Endothelial cell of umbilical vein (primary cell): ENCODE results near the gene CENPL. TPM values are rescaled to one million over a fixed set of nuclear protein-coding genes. Genes with fewer than 3 reads are reported as not detected.

ENCODE experiments used
- BruUV-seq: library from RNA; stranded (reverse); fragments of 400-500 nt; replicated peaks from 2 replicates; lab custom pipeline; 2021; lab: Mats Ljungman, UMichigan
- CTCF ChIA-PET: fragments of 300-600, 350-600 bp; sonication (Branson Sonifier 250); formaldehyde crosslinking; loops from one replicate; lab custom pipeline; 2021; ENCODE audit warnings: antibody characterized with exemption, inconsistent platforms; lab: Charles Lee
- POLR2A ChIA-PET: fragments of 300-600, 350-600 bp; sonication (Branson Sonifier 250); formaldehyde crosslinking; loops from one replicate; lab custom pipeline; 2021; ENCODE audit warnings: antibody characterized with exemption, inconsistent platforms; lab: Charles Lee
- DNase-seq: peaks from one replicate; pipeline ENCODE4 v3.0.0-alpha.2; 2011; ENCODE audit warnings: low read depth, low spot score
- FAIRE-seq: peaks from 2 replicates; lab custom pipeline; 2011; peaks lifted over from hg19 to GRCh38; lab: Jason Lieb, UNC
- H2AFZ ChIP-seq: 2 replicates; pipeline ENCODE4 v1.6.0; 2012; ENCODE audit warnings: low read depth, low read length, control low read depth, inconsistent platforms
- H3K27ac ChIP-seq: 2 replicates; pipeline ENCODE4 v1.5.1; 2011; ENCODE audit warnings: low read depth, mild to moderate bottlenecking, control low read depth, low read length, moderate library complexity; ENCODE audit not compliant: insufficient read depth
- H3K27me3 ChIP-seq, 2 experiments: 2 replicates each; pipeline versions ENCODE4 v1.6.0 to v1.6.1; 2011; ENCODE audit warnings: low read length in 2 of 2, mixed read lengths in 1 of 2; ENCODE audit not compliant: control insufficient read depth in 2 of 2, insufficient read depth in 2 of 2
- H3K36me3 ChIP-seq, 2 experiments: 2 replicates in 1 of 2; 3 replicates in 1 of 2; pipeline ENCODE4 v1.5.1; 2011; ENCODE audit warnings: low read length in 2 of 2, mild to moderate bottlenecking in 1 of 2, moderate library complexity in 1 of 2; ENCODE audit not compliant: control insufficient read depth in 2 of 2, insufficient read depth in 2 of 2; ENCODE audit errors: extremely low read depth in 1 of 2
- H3K4me1 ChIP-seq: 3 replicates; pipeline ENCODE4 v1.5.1; 2011; ENCODE audit warnings: mild to moderate bottlenecking, low read length; ENCODE audit not compliant: control insufficient read depth, insufficient read depth; ENCODE audit errors: extremely low read depth
- H3K4me2 ChIP-seq: 2 replicates; pipeline ENCODE4 v1.6.1; 2011; ENCODE audit warnings: low read length, control low read depth, mixed read lengths; ENCODE audit not compliant: insufficient read depth
- H3K4me3 ChIP-seq, 3 experiments: fragments of 200-600 bp in 1 of 3; sonication (generic), shearing (Covaris generic) in 1 of 3; replicated peaks in 1 of 3; 2 replicates each; pipeline ENCODE4 v1.5.1; 2011 to 2016; ENCODE audit warnings: control low read depth in 3 of 3, low read length in 3 of 3, mild to moderate bottlenecking in 2 of 3, inconsistent platforms in 1 of 3, low read depth in 1 of 3, moderate library complexity in 1 of 3; ENCODE audit not compliant: insufficient read depth in 1 of 3
- H3K79me2 ChIP-seq: 2 replicates; pipeline ENCODE4 v1.6.0; 2012; ENCODE audit warnings: low read length, inconsistent platforms; ENCODE audit not compliant: control insufficient read depth, insufficient read depth
- H3K9ac ChIP-seq: replicated peaks from 2 replicates; pipeline ENCODE3; 2011; ENCODE audit warnings: low read length, control low read depth; ENCODE audit not compliant: insufficient read depth; ENCODE audit errors: extremely low read depth
- H3K9me1 ChIP-seq: replicated peaks from 3 replicates; pipeline ENCODE4 v1.6.0; 2011; ENCODE audit warnings: mild to moderate bottlenecking, low read length; ENCODE audit not compliant: control insufficient read depth, insufficient read depth; ENCODE audit errors: extremely low read depth
- H3K9me3 ChIP-seq: replicated peaks from 2 replicates; pipeline ENCODE4 v1.5.1; 2012; ENCODE audit warnings: low read length, inconsistent platforms; ENCODE audit not compliant: control insufficient read depth, insufficient read depth
- H4K20me1 ChIP-seq: replicated peaks from 2 replicates; pipeline ENCODE3; 2011; ENCODE audit warnings: mild to moderate bottlenecking, low read length; ENCODE audit not compliant: control insufficient read depth, insufficient read depth; ENCODE audit errors: extremely low read depth
- EZH2 ChIP-seq: IDR thresholded peaks from 2 replicates; pipeline ENCODE4 v1.6.1; 2012; ENCODE audit warnings: borderline replicate concordance, low read depth, mild to moderate bottlenecking, moderate library complexity, low read length, inconsistent platforms; ENCODE audit not compliant: severe bottlenecking
- FOS ChIP-seq: IDR thresholded peaks from 2 replicates; pipeline ENCODE4 v1.6.1; 2011; ENCODE audit warnings: mild to moderate bottlenecking, low read length, moderate library complexity, borderline replicate concordance; ENCODE audit not compliant: insufficient read depth
- GATA2 ChIP-seq: IDR thresholded peaks from 2 replicates; pipeline ENCODE4 v1.7.0; 2011; ENCODE audit warnings: low read depth, mild to moderate bottlenecking, moderate library complexity, mixed read lengths, low read length; ENCODE audit not compliant: insufficient read length, insufficient read depth
- JUN ChIP-seq: IDR thresholded peaks from 2 replicates; pipeline ENCODE4 v1.6.1; 2011; ENCODE audit warnings: borderline replicate concordance, low read depth; ENCODE audit not compliant: insufficient read length, insufficient read depth
- MAX ChIP-seq: IDR thresholded peaks from 2 replicates; pipeline ENCODE4 v1.6.1; 2011; ENCODE audit not compliant: insufficient read depth, insufficient read length
- MYC ChIP-seq: IDR thresholded peaks from one replicate; pipeline ENCODE4 v1.6.1; 2011; ENCODE audit warnings: mild to moderate bottlenecking, low read depth, low read length
- POLR2A ChIP-seq: IDR thresholded peaks from 2 replicates; pipeline ENCODE4 v1.6.1; 2012; ENCODE audit warnings: low read depth, mild to moderate bottlenecking, control low read depth, low read length
- POLR2AphosphoS5 ChIP-seq: IDR thresholded peaks from 2 replicates; pipeline ENCODE4 v1.6.1; 2012; ENCODE audit warnings: low read depth, mild to moderate bottlenecking, control low read depth, low read length, moderate library complexity; ENCODE audit not compliant: insufficient read depth
- dilution Hi-C: fragments of 300-500 bp; cut with MboI; formaldehyde crosslinking; loops from one replicate; pipeline ENCODE4 v1.15.0; 2019; ENCODE audit warnings: low sequenced_read_pairs; ENCODE audit not compliant: extremely low pct_ligation_motif_present
- intact Hi-C: fragments of 100-400 bp; cut with micrococcal nuclease; formaldehyde crosslinking; loops from one replicate; pipeline ENCODE4 v1.10.0; 2022
- polyA plus RNA-seq, 4 experiments: library from polyadenylated mRNA; depleted of rRNA in 3 of 4; stranded (reverse) in 3 of 4; unstranded in 1 of 4; fragments of >200 nt; gene quantifications; 2 replicates each; pipeline versions ENCODE4 v1.2.1 to v1.2.3, GENCODE V29; 2011 to 2012; ENCODE audit warnings: missing spikeins in 1 of 4
- total RNA-seq: library from RNA; stranded (reverse); gene quantifications from 2 replicates; pipeline ENCODE4 v1.2.3, GENCODE V29; 2021
- TF ChIP-seq, protein P1 (sequence below), 2 donors: IDR thresholded peaks; 1 replicate in 1 of 2; 2 replicates in 1 of 2; pipeline ENCODE4 v1.5.1; 2011; ENCODE audit warnings: low read length in 2 of 2, mild to moderate bottlenecking in 2 of 2, moderate library complexity in 2 of 2, control low read depth in 1 of 2, inconsistent platforms in 1 of 2, low read depth in 1 of 2; ENCODE audit not compliant: insufficient read depth in 1 of 2; ENCODE audit errors: extremely low read depth in 1 of 2

CENPL gene
- total and polyA plus RNA-seq, 2 donors (not counting 3 experiments of a cell fraction or from before 2014, with no cell fraction given), result 5.9 to 20.8 TPM

GRCh38 chr1:173871500-173871899, 46.8 kb upstream of the CENPL start:
- peaks cover 13% of the 10 kb centered on the region for H3K79me2 ChIP-seq
- no peak overlapping the region for H3K9ac ChIP-seq
- TF ChIP-seq GATA2 (no peak), FOS (no peak), POLR2A (no peak), JUN (no peak), POLR2AphosphoS5 (no peak), MAX (no peak), EZH2 (no peak), MYC (no peak)
- TF ChIP-seq, protein P1, sequence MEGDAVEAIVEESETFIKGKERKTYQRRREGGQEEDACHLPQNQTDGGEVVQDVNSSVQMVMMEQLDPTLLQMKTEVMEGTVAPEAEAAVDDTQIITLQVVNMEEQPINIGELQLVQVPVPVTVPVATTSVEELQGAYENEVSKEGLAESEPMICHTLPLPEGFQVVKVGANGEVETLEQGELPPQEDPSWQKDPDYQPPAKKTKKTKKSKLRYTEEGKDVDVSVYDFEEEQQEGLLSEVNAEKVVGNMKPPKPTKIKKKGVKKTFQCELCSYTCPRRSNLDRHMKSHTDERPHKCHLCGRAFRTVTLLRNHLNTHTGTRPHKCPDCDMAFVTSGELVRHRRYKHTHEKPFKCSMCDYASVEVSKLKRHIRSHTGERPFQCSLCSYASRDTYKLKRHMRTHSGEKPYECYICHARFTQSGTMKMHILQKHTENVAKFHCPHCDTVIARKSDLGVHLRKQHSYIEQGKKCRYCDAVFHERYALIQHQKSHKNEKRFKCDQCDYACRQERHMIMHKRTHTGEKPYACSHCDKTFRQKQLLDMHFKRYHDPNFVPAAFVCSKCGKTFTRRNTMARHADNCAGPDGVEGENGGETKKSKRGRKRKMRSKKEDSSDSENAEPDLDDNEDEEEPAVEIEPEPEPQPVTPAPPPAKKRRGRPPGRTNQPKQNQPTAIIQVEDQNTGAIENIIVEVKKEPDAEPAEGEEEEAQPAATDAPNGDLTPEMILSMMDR (IDR thresholded peaks at IDR 0.05; ENCODE audit: extremely low read depth in 1 of 2, insufficient read depth in 1 of 2, low read depth in 1 of 2, low read length in 2 of 2), result no peak
- H3K4me3 ChIP-seq, result peak overlapping the region in 1 of 3 experiments; percentile 20
- FAIRE-seq (no peak), DNase-seq (no peak)
- POLR2A ChIA-PET, result interaction anchor here (0.6 kb wide), 1 partner anchor 43 kb away, joined by 4 read pairs; no protein-coding TSS in a partner anchor
- no TSS peak for BruUV-seq
- H2AFZ ChIP-seq, result peak overlapping the region; percentile 64
- intact Hi-C loops, result loop anchor here (2.0 kb wide), 2 partner anchors 43 to 441 kb away; no protein-coding TSS in a partner anchor
- H3K4me2 ChIP-seq, result peak overlapping the region; percentile 49
- H3K27ac ChIP-seq, result peak overlapping the region; percentile 57
- peaks cover 30% of the 10 kb centered on the region for H3K4me1 ChIP-seq
- CTCF ChIA-PET, result no interaction called here
- peaks cover 3% of the 10 kb centered on the region for H4K20me1 ChIP-seq
- H3K27me3 ChIP-seq, result no peaks in the 10 kb centered on the region
- no peaks in the 10 kb centered on the region for H3K9me3 ChIP-seq
- no peaks in the 10 kb centered on the region for H3K9me1 ChIP-seq
- peaks cover 0 to 4% of the 10 kb centered on the region in 2 experiments for H3K36me3 ChIP-seq
- dilution Hi-C loops, result no loop called here
